Left ventricle myocardium superior (tissue), 1 donor: ENCODE data around the gene CHMP5. TPM values are rescaled to one million over a fixed set of nuclear protein-coding genes. Genes with fewer than 3 reads are reported as not detected.

Source experiments
- total RNA-seq: library from RNA; stranded (reverse); fragmentation: NEBNext Ultra II Directional; extraction: Animal tissue kit (Norgen Biotek cat#: 25700); gene quantifications from one replicate; pipeline ENCODE4 v1.2.1, GENCODE V29; 2021
- donor health status: DM: no; HTN: yes; CAD: no; lungs with severe emphysema.

CHMP5 gene
- total RNA-seq, 1 donor from 2014 or later, result 49.4 TPM

Other genes starting within 250 kb of the CHMP5 start
- 90.9 TPM for gene DNAJA1, start 239.8 kb upstream of the CHMP5 start, total RNA-seq
- 16.3 TPM for gene SMU1, start 188.4 kb upstream of the CHMP5 start, total RNA-seq
- gene B4GALT1, start 97.7 kb upstream of the CHMP5 start, total RNA-seq, result 42.5 TPM
- gene SPINK4, start 24.9 kb upstream of the CHMP5 start, total RNA-seq, result not detected
- gene BAG1, start 341 bp upstream of the CHMP5 start, total RNA-seq, result 161 TPM
- 31.6 TPM for gene NFX1, start 25.5 kb downstream of the CHMP5 start, total RNA-seq
- 173 TPM for gene AQP7, start 137.5 kb downstream of the CHMP5 start, total RNA-seq
- 14.8 TPM for gene AQP3, start 182.5 kb downstream of the CHMP5 start, total RNA-seq
- 12.7 TPM for gene NOL6, start 208.9 kb downstream of the CHMP5 start, total RNA-seq